Small intestine (tissue), 7 donors: ENCODE measurements around the gene NXPE3. TPM values are rescaled to one million over a fixed set of nuclear protein-coding genes. Genes with fewer than 3 reads are reported as not detected.
A peak's percentile ranks its signal among the peaks of the same experiment; 100 is the strongest.

Experiments
- DNase-seq, 2 donors: peaks; one replicate each; pipeline versions ENCODE4 v3.0.0 to v3.0.0-alpha.2; 2013
- FAIRE-seq: peaks from 2 replicates; lab custom pipeline; 2012; peaks lifted over from hg19 to GRCh38; lab: Jason Lieb, UNC
- H3K27ac ChIP-seq, 3 donors: one replicate each; pipeline ENCODE4 v1.5.1; 2013; ENCODE audit warnings: low read length in 2 of 3, mild to moderate bottlenecking in 2 of 3, control low read depth in 1 of 3, inconsistent platforms in 1 of 3, low read depth in 1 of 3, moderate library complexity in 1 of 3
- H3K27me3 ChIP-seq, 3 donors: one replicate each; pipeline ENCODE4 v1.6.1; 2013; ENCODE audit warnings: low read length in 3 of 3, inconsistent platforms in 1 of 3; ENCODE audit not compliant: control insufficient read depth in 3 of 3, insufficient read depth in 3 of 3
- H3K36me3 ChIP-seq, 3 donors: one replicate each; pipeline ENCODE4 v1.6.1; 2013; ENCODE audit warnings: low read length in 3 of 3, inconsistent platforms in 1 of 3, low read depth in 1 of 3, mild to moderate bottlenecking in 1 of 3, moderate library complexity in 1 of 3; ENCODE audit not compliant: control insufficient read depth in 3 of 3, insufficient read depth in 2 of 3
- H3K4me1 ChIP-seq, 3 donors: one replicate each; pipeline ENCODE4 v1.6.1; 2013; ENCODE audit warnings: low read length in 2 of 3, inconsistent platforms in 1 of 3, low read depth in 1 of 3, mild to moderate bottlenecking in 1 of 3, moderate library complexity in 1 of 3; ENCODE audit not compliant: control insufficient read depth in 3 of 3, insufficient read depth in 2 of 3
- H3K4me3 ChIP-seq, 3 donors: one replicate each; pipeline ENCODE4 v1.5.1; 2013; ENCODE audit warnings: low read length in 3 of 3, control low read depth in 1 of 3, inconsistent platforms in 1 of 3, low read depth in 1 of 3, mild to moderate bottlenecking in 1 of 3, moderate library complexity in 1 of 3
- H3K9me3 ChIP-seq, 2 donors: one replicate each; pipeline ENCODE4 v1.6.1; 2013; ENCODE audit warnings: low read depth in 1 of 2, low read length in 1 of 2; ENCODE audit not compliant: control insufficient read depth in 2 of 2, insufficient read depth in 1 of 2
- WGBS, 3 donors: extraction: QIAGEN DNeasy Blood & Tissue Kit; methylation state at CpG; one replicate each; pipeline ENCODE4 v1.1.7; 2013; 5-methylcytosine and 5-hydroxymethylcytosine counted together
- polyA plus RNA-seq, 4 donors: library from polyadenylated mRNA; stranded (reverse) in 3 of 4; unstranded in 1 of 4; fragments of 200-250 nt in 3 of 4; fragments of 120-200 nt in 1 of 4; gene quantifications; one replicate each; pipeline versions ENCODE4 v1.2.1 to v1.2.3, GENCODE V29; 2013
- donor health status: healthy with polysubstance abuse.
- donor health status: control.
- donor health status: control.
- donor health status: Bipolar disorder and iron deficiency.
- donor health status: healthy.

Gene NXPE3
- polyA plus RNA-seq, 4 donors = 0.45 to 5.4 (median 1.5) TPM

GRCh38 chr3:101854608-101855304 is 75.7 kb downstream of the NXPE3 start:
- no peaks in the 10 kb centered on the region for H3K9me3 ChIP-seq
- FAIRE-seq (no peak), DNase-seq (peak; percentile 83 to 87)
- WGBS, 3 donors = 19 to 66% (median 39%) methylated on average over 2 of the region's 2 CpGs
- H3K4me3 ChIP-seq = peak overlapping the region in 2 of 3 donors; percentile 48 to 77
- H3K36me3 ChIP-seq = peaks cover 15 to 38% (median 35%) of the 10 kb centered on the region in 3 donors
- peak overlapping the region; percentile 68 to 95 (median 82) for H3K27ac ChIP-seq
- H3K27me3 ChIP-seq = no peaks in the 10 kb centered on the region
- peaks cover 0 to 11% (median 11%) of the 10 kb centered on the region in 3 donors for H3K4me1 ChIP-seq

GRCh38 chr3:101857301-101857741 is 78.3 kb downstream of the NXPE3 start:
- Histone ChIP-seq H3K27me3 (no peaks in the 10 kb centered on the region), H3K27ac (peak overlapping the region in 2 of 3 donors; percentile 25 to 95), H3K4me1 (peaks cover 0 to 18% (median 11%) of the 10 kb centered on the region in 3 donors), H3K4me3 (peak overlapping the region in 2 of 3 donors; percentile 31 to 77), H3K36me3 (peaks cover 15 to 48% (median 38%) of the 10 kb centered on the region in 3 donors), H3K9me3 (no peaks in the 10 kb centered on the region)
- DNase-seq (peak in 1 of 2 donors; percentile 35), FAIRE-seq (no peak)
- WGBS, 3 donors = 24 to 61% (median 50%) methylated on average over 8 of the region's 8 CpGs

- Histone ChIP-seq H3K27ac (peak overlapping the region in 1 of 3 donors; percentile 95), H3K4me1 (peaks cover 0 to 15% (median 6%) of the 10 kb centered on the region in 3 donors), H3K36me3 (peaks cover 15 to 39% (median 29%) of the 10 kb centered on the region in 3 donors), H3K27me3 (no peaks in the 10 kb centered on the region), H3K4me3 (peak overlapping the region in 2 of 3 donors; percentile 19 to 77), H3K9me3 (no peaks in the 10 kb centered on the region)
- DNase-seq = no peak
- no peak for FAIRE-seq
- whole genome bisulfite sequencing, 3 donors = 24 to 62% (median 35%) methylated on average over 4 of the region's 4 CpGs
Measured at GRCh38 chr3:101858464-101859030, 79.5 kb downstream of the NXPE3 start.

DNA sequence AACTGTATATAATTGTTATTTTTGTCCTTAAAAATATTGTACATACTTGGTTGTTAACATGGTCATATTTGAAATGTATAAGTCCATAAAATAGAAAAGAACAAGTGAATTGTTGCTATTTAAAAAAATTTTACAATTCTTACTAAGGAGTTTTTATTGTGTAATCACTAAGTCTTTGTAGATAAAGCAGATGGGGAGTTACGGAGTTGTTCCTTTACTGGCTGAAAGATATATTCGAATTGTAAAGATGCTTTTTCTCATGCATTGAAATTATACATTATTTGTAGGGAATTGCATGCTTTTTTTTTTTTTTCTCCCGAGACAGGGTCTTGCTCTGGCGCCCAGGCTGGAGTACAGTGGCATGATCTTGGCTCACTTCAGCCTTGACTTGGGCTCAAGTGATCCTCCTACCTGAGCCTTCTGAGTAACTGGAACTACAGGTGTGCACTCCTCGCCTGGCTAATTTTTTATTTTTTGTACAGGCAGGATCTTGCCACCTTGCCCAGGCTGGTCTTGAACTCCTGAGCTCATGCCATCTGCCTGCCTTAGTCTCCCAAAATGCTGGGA is 81.0 kb downstream of the NXPE3 start:
- Histone ChIP-seq H3K9me3 (no peaks in the 10 kb centered on the region), H3K27me3 (no peaks in the 10 kb centered on the region), H3K4me3 (no peak overlapping the region), H3K4me1 (peaks cover 0 to 15% (median 6%) of the 10 kb centered on the region in 3 donors), H3K27ac (peak overlapping the region in 1 of 3 donors; percentile 95), H3K36me3 (peaks cover 15 to 34% (median 26%) of the 10 kb centered on the region in 3 donors)
- FAIRE-seq = no peak
- DNase-seq = no peak
- WGBS, 3 donors = 56 to 83% (median 77%) methylated on average over 5 of the region's 5 CpGs

GRCh38 chr3:101861212-101861788 is 82.3 kb downstream of the NXPE3 start:
- H3K4me1 ChIP-seq = peaks cover 0 to 15% (median 4%) of the 10 kb centered on the region in 3 donors
- peaks cover 9 to 27% (median 15%) of the 10 kb centered on the region in 3 donors for H3K36me3 ChIP-seq
- no peaks in the 10 kb centered on the region for H3K27me3 ChIP-seq
- no peaks in the 10 kb centered on the region for H3K9me3 ChIP-seq
- no peak for DNase-seq
- FAIRE-seq = no peak
- H3K4me3 ChIP-seq = no peak overlapping the region
- WGBS, 3 donors = 51 to 58% (median 55%) methylated on average over 3 of the region's 3 CpGs
- H3K27ac ChIP-seq = peak overlapping the region in 1 of 3 donors; percentile 70

DNA sequence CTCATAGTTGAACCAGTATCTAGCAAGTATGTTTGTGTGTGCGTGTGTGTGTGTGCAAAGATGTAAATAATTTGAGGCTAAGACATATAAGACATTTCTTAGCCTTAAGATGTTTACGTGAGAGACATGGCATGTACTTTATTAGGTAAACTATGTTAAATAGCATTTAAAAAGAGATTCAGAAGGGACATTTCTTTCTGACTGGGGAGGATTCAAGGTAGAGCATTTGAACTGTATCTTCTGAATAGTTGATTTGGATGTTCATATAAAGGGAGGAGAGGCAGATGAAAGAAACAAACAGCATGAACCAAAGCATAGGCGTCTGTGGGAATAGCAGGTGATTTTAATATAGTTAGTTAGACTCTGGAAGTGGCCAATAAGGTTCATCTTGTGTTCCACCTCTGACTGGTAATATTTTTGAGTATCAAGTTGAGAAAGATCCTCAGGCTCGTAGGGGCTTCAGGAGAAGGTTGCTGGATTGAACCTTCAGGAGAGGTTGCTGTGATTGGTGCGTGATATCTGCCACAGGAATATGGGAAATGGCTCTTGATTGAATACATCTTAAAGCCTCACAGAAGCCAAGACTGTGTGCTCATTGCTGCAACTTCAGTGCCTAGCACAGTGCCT is 82.9 kb downstream of the NXPE3 start:
- FAIRE-seq (no peak), DNase-seq (peak in 1 of 2 donors; percentile 59)
- Histone ChIP-seq H3K9me3 (no peaks in the 10 kb centered on the region), H3K36me3 (peaks cover 9 to 26% (median 13%) of the 10 kb centered on the region in 3 donors), H3K27ac (peak overlapping the region; percentile 4 to 70 (median 20)), H3K4me1 (peaks cover 0 to 15% (median 3%) of the 10 kb centered on the region in 3 donors), H3K27me3 (no peaks in the 10 kb centered on the region), H3K4me3 (no peak overlapping the region)
- WGBS, 3 donors = 50 to 60% (median 54%) methylated on average over 5 of the region's 5 CpGs

DNA sequence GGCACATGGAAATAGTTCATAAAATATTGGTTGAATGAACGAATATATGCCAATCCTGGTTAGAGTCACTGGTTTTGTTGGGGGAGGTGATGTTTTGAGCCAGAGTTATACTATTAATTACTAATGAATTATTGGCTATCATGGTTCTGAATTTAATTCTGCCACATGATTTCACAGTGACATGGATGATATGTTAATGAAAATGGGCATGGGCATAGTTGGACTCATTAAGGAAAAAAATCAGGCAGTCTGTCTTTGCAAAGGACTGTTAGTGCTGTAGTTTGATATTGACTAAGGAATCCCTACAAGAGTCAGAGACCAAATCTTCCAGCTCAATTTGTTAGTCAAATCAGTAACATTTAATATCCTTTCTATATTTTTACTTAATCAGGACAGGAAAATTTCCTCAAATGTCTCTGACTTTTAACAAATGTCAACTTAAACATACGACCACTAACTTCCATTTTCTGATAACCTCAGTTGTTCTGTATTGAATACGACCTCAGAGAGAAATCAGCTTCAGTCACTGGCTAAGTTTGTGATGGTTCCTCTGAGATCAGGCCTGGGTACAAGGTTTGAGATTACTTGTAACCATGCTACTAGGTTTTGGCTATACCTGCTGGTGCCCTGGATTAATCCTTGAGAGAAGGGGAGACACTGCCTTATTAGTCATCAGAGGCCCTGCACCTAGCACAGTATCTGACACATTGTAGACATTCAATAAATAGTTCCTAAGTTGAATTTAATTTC is 83.6 kb downstream of the NXPE3 start:
- DNase-seq (peak; percentile 22 to 56), FAIRE-seq (no peak)
- WGBS, 3 donors = 32 to 64% (median 39%) methylated on average over 3 of the region's 3 CpGs
- Histone ChIP-seq H3K27me3 (no peaks in the 10 kb centered on the region), H3K27ac (peak overlapping the region in 1 of 3 donors; percentile 70), H3K36me3 (peaks cover 5 to 19% (median 7%) of the 10 kb centered on the region in 3 donors), H3K4me1 (peaks cover 1 to 14% (median 2%) of the 10 kb centered on the region in 3 donors), H3K4me3 (no peak overlapping the region), H3K9me3 (no peaks in the 10 kb centered on the region)
